ENCODE data around the gene PRRC2A.
A peak's percentile ranks its signal among the peaks of the same experiment; 100 is the strongest.

PRRC2A gene

DNA sequence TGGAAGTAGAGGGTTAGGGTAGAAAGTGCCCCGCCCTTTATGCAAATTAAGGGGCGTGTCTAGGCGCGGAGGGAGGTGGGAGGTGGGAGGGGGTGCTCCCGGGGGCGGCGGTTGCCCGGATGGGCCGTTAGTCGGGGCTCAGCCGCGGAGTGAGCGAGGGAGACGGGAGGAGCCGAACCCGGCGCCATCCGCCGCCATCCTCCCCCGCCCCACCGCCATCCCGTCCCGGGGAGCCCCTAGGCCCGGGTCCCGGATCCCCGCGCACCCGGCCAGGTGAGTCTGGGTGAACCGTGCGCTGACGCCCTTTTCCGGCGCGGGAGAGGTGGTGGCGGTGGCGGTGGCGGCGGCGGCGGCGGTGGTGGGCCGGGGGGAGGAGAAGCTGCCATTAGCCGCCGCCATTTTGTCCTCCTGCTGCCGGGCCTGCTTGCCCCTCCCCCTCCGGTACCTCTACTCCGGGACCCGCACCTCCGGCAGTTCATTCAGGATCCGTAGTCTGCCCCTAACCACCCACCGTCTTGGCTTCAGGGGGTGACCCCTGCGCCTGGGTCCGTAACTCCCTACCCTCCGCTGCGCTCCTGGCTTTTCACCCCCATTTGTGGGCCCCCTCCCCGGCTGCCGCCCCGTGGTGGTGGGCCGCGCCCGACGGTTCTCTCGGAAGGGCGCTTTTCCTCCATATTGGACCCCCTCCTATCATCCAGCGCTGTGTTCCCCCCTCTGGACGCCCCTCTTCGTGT, at the start of gene PRRC2A:
TSS of gene PRRC2A (plus strand) at position 130 of the 734 bp plus-strand sequence. CDS start 2,075 bp downstream, outside the sequence.
- peak in 2 of 3 experiments; percentile 65 to 96 for DNase-seq (ENCODE audit: low read depth in 3 of 3)

- peak in 2 of 3 experiments; percentile 62 to 86 for DNase-seq (ENCODE audit: low read depth in 3 of 3)
Observed at GRCh38 chr6:31572041-31572911, 48.2 kb upstream of the PRRC2A start, which contains the start of gene LTA. Gene LTA (plus strand): TSS chr6:31572289. CDS start chr6:31572743, 454 bp downstream.

DNA sequence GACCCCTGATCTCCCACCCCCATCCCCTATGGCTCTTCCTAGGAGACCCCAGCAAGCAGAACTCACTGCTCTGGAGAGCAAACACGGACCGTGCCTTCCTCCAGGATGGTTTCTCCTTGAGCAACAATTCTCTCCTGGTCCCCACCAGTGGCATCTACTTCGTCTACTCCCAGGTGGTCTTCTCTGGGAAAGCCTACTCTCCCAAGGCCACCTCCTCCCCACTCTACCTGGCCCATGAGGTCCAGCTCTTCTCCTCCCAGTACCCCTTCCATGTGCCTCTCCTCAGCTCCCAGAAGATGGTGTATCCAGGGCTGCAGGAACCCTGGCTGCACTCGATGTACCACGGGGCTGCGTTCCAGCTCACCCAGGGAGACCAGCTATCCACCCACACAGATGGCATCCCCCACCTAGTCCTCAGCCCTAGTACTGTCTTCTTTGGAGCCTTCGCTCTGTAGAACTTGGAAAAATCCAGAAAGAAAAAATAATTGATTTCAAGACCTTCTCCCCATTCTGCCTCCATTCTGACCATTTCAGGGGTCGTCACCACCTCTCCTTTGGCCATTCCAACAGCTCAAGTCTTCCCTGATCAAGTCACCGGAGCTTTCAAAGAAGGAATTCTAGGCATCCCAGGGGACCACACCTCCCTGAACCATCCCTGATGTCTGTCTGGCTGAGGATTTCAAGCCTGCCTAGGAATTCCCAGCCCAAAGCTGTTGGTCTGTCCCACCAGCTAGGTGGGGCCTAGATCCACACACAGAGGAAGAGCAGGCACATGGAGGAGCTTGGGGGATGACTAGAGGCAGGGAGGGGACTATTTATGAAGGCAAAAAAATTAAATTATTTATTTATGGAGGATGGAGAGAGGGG, 47.0 kb upstream of the PRRC2A start:
- DNase-seq (ENCODE audit: low read depth in 3 of 3): no peak

- DNase-seq (ENCODE audit: low read depth in 3 of 3): peak in 1 of 3 experiments; percentile 74
Observed at GRCh38 chr6:31574106-31575061, 46.1 kb upstream of the PRRC2A start.

- peak; percentile 73 to 88 (median 81) for DNase-seq (ENCODE audit: low read depth in 3 of 3)
Observed at GRCh38 chr6:31575335-31575901, 45.1 kb upstream of the PRRC2A start, which contains the start of gene TNF. Gene TNF (plus strand): TSS chr6:31575565. CDS start chr6:31575742, 177 bp downstream.

GRCh38 chr6:31575952-31576685, 44.4 kb upstream of the PRRC2A start:
- DNase-seq (ENCODE audit: low read depth in 3 of 3): no peak

DNA sequence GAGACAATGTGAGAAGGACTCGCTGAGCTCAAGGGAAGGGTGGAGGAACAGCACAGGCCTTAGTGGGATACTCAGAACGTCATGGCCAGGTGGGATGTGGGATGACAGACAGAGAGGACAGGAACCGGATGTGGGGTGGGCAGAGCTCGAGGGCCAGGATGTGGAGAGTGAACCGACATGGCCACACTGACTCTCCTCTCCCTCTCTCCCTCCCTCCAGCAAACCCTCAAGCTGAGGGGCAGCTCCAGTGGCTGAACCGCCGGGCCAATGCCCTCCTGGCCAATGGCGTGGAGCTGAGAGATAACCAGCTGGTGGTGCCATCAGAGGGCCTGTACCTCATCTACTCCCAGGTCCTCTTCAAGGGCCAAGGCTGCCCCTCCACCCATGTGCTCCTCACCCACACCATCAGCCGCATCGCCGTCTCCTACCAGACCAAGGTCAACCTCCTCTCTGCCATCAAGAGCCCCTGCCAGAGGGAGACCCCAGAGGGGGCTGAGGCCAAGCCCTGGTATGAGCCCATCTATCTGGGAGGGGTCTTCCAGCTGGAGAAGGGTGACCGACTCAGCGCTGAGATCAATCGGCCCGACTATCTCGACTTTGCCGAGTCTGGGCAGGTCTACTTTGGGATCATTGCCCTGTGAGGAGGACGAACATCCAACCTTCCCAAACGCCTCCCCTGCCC, 43.5 kb upstream of the PRRC2A start:
- peak in 1 of 3 experiments; percentile 70 for DNase-seq (ENCODE audit: low read depth in 3 of 3)

- no peak for DNase-seq (ENCODE audit: low read depth in 3 of 3)
Observed at GRCh38 chr6:31577579-31577966, 42.9 kb upstream of the PRRC2A start.

- no peak for DNase-seq (ENCODE audit: low read depth in 3 of 3)
Observed at GRCh38 chr6:31578184-31579118, 42.1 kb upstream of the PRRC2A start.

DNA sequence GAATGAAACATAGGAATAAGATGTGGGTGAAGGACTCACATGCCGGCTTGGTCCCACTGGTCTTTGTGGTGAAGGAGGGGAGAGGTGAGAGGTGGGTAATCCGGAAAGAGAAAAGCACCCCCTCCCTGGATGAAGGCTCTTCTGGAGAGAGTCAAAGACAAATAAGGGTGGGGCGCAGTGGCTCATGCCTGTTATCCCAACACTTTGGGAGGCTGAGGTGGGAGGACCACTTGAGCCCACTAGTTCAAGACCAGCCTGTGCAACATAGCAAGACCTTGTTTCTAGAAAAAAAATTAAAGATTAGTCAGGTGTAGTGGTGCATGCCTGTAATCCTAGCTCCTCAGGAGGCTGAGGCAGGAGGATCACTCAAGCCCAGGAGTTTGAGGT, 41.4 kb upstream of the PRRC2A start:
- no peak for DNase-seq (ENCODE audit: low read depth in 3 of 3)

GRCh38 chr6:31579546-31580437, 40.7 kb upstream of the PRRC2A start:
- peak in 1 of 3 experiments; percentile 57 for DNase-seq (ENCODE audit: low read depth in 3 of 3)

GRCh38 chr6:31580438-31580740, 40.1 kb upstream of the PRRC2A start:
- no peak for DNase-seq (ENCODE audit: low read depth in 3 of 3)

GRCh38 chr6:31580807-31581433, 39.6 kb upstream of the PRRC2A start:
- peak; percentile 75 to 91 (median 85) for DNase-seq (ENCODE audit: low read depth in 3 of 3)

GRCh38 chr6:31581434-31582229, 38.9 kb upstream of the PRRC2A start:
- DNase-seq (ENCODE audit: low read depth in 3 of 3): no peak

- no peak for DNase-seq (ENCODE audit: low read depth in 3 of 3)
Observed at GRCh38 chr6:31582230-31582643, 38.3 kb upstream of the PRRC2A start, which contains the start of gene LTB. Gene LTB (minus strand): TSS chr6:31582424. CDS start chr6:31582417, 7 bp downstream.
